Activated naive CD4-positive, alpha-beta T cell (primary cell): ENCODE data around the gene TUBAL3.
"Not testable (repeated sequence)": the region's sequence is repeated elsewhere in the genome, so short reads cannot be mapped to it uniquely, and the experiment has no call there.

Experiments
- DNase-seq, 4 experiments: peaks; one replicate each; lab custom pipeline; 2025; lab: John Stamatoyannopoulos, UW

The TUBAL3 gene

GRCh38 chr10:5379202-5379601 lies 25.4 kb downstream of the TUBAL3 start:
- not testable (repeated sequence) for DNase-seq

DNA sequence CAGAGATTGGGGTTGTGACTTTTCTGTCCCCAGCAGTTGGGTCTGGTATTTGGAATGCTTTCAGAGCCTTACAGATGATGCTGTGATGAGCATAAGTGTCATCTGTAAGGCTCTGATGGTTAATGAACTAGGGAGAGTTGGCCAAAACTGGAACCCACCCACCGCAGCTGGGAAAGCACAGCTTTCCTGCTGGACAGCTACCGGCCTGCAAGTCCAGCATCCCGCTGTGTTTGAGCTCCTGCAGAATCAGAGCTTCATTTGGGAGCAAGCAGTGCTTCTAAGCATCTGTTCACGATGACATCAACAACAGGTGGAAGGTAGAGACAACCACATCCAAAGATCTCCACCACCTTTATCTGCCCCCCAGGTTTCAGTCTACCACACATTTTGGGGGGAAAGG lies 28.2 kb downstream of the TUBAL3 start:
- no peak for DNase-seq

DNA sequence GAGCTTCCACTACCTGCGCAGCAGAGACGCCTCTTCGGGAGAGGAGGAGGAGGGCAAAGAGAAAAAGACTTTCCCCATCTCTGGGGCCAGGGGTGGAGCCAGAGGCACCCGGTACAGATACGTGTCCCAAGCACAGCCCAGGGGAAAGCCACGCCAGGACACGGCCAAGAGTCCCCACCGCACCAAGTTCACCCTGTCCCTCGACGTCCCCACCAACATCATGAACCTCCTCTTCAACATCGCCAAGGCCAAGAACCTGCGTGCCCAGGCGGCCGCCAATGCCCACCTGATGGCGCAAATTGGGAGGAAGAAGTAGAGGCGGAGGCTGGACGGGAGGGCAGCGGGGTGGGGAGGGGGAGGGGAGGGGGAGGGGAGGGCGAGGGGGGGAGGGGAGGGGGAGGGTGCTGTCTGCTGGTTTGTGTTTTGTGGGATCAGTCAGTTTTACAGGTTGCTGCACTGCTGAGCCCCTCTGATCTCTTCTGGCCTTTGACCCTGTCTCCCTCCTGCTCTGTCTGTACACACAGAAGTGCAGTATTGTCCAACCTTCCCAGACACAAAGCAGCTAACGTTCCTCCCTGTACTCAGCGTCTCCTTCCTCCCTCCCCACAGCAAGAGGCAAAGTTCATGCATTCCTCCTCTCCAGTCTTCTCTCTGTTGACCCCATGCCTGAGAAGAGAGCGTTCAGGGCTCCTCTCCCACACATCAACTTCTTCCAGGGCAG lies 30.6 kb downstream of the TUBAL3 start:
- DNase-seq = no peak

DNA sequence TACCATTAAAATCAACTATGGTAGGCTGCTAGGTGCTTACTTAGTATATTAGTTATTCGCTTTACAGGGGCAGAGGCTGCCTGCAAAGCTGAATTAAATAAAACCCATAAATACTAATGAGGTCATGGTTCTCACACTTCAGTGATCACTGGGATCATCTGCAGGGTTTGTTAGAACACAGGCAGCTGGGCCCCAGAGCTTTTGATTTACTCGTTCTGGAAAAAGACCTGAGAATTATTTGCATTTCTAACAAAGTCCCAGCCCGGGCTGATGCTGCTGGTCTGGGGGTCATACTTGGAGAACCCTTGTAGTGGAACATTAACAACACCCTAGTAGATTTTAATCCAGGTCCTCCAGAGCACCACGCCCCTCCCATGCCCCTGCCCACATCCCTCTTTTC lies 31.3 kb downstream of the TUBAL3 start:
- no peak for DNase-seq

DNA sequence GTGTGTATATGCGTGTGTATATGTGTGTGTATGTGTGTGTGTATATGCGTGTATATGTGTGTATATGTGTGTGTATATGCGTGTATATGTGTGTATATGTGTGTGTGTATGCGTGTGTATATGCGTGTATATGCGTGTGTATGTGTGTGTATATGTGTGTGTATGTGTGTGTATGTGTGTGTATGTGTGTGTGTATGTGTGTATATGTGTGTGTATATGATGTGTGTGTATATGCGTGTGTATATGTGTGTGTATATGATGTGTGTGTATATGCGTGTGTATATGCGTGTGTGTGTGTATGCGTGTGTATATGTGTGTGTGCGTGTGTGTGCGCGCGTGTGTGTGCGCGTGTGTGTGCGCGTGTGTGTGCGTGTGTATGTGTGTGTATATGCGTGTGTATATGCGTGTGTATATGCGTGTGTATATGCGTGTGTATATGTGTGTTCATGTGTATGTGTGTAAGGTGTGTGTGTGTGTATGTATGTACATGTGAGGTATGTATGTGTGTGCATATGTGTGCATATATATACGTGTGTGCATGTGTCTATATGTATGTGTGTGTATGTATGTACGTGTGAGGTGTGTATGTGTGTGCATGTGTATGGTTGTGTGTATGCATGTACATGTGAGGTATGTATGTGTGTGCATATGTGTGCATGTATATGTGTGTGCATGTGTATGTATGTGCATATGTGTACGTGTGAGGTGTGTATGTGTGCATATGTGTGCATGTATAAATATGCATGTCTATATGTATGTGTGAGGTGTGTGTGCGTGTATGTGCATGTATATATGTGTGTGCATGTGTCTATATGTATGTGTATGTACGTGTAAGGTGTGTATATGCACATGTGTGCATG lies 33.9 kb downstream of the TUBAL3 start:
- no peak for DNase-seq

DNA sequence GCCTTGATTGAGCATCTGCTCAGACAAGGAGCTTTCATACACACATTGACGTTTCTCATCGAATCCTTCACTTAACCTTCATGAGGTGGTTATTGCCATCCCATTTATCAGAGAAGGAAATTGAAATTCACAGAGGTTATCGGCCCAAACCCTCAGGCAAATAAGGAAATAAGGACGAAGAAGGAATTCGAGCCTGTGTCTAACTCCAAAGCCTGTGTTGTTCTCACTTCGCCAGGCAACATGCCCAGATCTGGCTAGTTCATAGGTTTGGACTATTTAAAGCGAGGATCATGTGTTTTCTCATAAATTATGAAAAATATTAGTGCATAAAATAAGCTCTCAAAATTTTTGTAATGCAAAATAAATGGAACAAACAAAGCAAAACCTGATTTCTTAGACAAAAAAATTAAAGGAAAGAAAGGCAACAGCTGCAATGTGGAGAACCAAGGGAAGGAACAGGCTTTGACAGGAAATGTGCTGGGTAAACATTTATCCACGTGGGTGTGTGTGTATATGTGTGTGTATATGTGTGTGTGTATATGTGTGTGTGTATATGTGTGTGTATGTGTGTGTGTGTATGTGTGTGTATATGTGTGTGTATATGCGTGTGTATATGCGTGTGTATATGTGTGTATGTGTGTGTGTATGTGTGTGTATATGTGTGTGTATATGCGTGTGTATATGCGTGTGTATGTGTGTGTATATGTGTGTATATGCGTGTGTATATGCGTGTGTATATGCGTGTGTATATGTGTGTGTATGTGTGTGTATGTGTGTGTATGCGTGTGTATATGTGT lies 35.1 kb downstream of the TUBAL3 start:
- no peak for DNase-seq

DNA sequence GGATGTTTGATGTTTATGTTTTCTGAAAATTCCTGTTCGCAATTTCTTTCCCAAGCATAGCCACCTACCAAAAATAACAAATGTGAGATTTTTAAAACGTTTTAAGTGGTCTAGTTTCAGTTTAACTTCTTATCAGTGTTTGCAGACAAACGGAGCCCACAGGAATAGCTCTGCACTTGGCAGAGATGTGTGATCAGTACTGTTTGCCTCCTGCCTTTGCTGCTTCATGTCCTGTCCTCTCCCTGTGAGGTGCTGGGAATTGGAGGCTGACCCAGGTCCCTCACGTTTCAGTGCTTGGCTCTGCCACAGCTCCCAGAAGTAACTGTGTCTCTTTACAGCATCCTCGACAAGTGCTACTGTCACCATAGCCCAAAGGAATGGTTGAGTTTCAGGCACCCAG lies 38.7 kb downstream of the TUBAL3 start:
- no peak for DNase-seq

- no peak for DNase-seq
These were observed 39.7 kb downstream of the TUBAL3 start, which contains the start of gene UCN3 for GRCh38 chr10:5364890-5365338. Gene UCN3, plus strand, starts transcription at chr10:5364966. Its CDS starts 8,755 bp downstream, at chr10:5373721.

- no peak for DNase-seq
These were observed 40.3 kb downstream of the TUBAL3 start for GRCh38 chr10:5364374-5364773.

GRCh38 chr10:5362873-5363272 lies 41.8 kb downstream of the TUBAL3 start:
- DNase-seq = no peak

DNA sequence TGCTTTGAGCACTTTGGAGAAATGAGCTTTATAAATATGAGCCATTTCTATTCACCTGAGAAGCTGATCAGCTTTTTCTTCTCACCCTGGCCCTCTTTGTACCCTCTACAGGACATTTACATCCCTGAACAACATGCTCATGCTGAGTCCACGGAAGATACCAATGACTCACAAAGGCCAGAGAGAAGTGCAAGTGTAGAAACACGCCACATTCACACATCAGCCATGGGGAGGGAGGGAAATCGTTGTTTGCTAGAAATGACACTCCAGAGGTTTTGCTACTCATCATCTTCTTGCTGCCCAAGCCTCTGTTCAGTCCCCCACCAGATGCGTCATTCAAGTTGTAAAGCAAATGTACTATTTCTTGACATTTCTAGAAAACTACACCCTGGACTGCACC lies 42.7 kb downstream of the TUBAL3 start:
- no peak for DNase-seq

GRCh38 chr10:5360318-5360915 lies 44.2 kb downstream of the TUBAL3 start:
- DNase-seq = no peak

DNA sequence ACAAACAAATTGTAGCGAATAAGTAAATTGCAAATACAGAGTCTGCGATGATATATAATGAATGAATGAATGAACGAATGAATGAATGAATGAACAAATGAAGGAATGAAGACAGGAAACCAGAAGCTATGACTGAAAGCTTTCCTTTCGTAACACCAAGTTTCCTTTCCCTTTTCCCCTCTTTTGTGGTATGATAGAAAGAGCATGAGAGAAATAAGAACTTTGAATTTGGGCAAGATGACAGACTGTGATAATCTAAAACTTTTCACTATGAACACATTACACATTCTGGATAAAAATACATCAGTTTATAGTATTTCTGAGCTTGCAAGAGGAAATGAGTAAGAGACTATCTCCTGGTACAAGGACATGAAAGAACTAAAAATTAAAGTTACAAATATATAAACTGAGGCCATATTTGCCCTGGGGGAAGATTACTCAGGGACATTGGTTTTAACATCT lies 48.3 kb downstream of the TUBAL3 start:
- DNase-seq = no peak

DNA sequence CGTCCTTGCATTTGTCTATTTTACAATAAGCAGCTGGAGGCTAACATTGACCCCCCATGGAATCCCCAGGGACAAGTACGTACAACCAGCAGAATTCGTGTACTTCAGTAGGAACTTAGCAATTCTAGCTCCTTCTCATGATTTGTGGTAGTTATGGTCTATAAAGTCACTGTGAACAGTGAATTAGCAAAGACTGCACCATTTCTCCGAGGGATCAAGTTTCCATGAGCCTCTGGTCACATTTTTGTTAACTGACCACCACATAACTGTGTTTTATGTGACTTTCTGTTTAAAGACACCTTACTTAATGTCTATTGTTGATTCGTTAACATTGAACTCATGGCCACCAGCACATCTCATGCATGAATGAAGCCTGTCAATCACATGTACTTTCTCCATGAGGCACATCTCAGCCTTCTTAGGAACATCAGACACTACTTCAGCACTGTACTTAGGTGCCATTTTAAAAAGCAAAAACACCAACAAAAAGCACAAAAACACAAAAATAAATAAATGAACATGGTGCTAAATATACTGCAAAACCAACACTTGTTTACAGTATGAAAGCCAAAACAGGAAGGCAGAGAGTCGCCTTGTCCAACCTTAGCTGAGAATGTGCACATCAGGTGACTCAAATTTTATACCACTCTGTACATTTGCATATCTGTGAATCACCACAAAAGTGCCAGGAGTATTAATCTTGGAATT lies 48.9 kb downstream of the TUBAL3 start:
- no peak for DNase-seq

- DNase-seq = no peak
These were observed 50.6 kb downstream of the TUBAL3 start for GRCh38 chr10:5354068-5354467.

DNA sequence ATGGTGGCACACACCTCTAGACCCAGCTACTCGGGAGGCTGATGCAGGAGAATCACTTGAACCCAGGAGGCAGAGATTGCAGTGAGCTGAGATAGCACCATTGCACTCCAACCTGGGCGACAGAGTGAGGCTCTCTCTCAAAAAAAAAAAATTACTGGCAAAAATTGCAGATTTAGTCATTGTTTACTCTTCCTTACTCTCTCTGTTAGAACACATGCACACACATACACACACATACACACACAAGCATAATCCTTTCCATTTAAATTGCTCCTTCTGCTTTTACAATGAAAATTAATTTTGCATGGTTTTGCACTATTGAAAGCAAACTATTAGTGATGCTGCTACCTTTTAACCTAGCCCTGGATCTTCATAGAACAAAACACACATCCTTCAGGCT lies 55.3 kb downstream of the TUBAL3 start:
- DNase-seq = no peak

DNA sequence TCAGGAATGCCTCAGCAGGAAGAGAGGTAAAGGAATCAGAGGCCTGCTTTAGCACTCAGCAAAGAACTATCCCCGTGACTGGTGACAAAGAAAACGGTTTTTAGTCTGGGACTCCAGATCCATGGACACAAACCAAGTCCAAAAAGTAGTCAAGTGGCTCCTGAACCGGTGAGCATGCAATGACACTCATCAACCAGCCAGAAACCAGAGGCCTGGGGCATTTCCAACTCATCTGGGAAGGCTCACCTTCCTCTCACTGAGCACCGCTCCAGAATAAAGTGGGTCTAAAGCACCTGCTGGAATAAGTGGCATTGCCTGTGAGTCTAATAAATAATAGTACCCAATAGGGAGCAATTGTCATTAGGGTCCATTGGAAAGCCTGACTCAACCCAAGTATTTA lies 57.7 kb downstream of the TUBAL3 start:
- no peak for DNase-seq

GRCh38 chr10:5344746-5345145 lies 59.9 kb downstream of the TUBAL3 start:
- no peak for DNase-seq

DNA sequence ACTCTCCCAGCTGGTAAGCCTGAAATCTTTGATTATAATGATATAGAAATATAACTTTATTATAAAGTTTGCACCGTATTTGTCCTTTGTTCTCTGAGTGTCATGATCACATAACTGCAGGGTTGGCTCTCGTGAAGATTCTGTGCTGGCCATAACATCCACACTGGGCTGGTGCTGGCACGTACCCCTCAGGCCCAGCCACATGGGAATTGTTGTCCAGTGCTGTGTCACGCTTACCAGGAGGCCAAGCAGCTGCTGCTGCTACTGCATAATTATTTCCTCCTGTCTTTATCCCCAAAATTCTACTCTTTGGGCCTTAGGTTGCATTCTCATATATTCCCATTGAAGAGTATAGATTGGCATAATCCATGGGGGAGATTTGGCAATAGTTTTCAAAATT lies 60.6 kb downstream of the TUBAL3 start:
- DNase-seq = no peak

GRCh38 chr10:5343561-5343960 lies 61.1 kb downstream of the TUBAL3 start:
- DNase-seq = no peak
